OCI-LY3 (cell line): ENCODE results near the gene PSENEN.

Experiments used
- H2AFZ ChIP-seq: fragments of 200-600, 300-600 bp; shearing (Covaris generic); 2 replicates; pipeline ENCODE4 v1.6.0; 2014; ENCODE audit warnings: antibody characterized with exemption, low read depth, low read length
- H3K27ac ChIP-seq: fragments of 200-600, 300-600 bp; sonication (generic); 2 replicates; pipeline ENCODE4 v1.5.1; 2014; ENCODE audit warnings: mild to moderate bottlenecking, low read length, moderate library complexity, mixed read lengths
- H3K27me3 ChIP-seq: fragments of 200-600, 300-600 bp; sonication (generic); 2 replicates; pipeline ENCODE4 v1.6.1; 2014; ENCODE audit warnings: low read depth, low read length, mixed read lengths
- H3K36me3 ChIP-seq: fragments of 200-600, 300-600 bp; sonication (generic); replicated peaks from 2 replicates; pipeline ENCODE3; 2014; ENCODE audit warnings: low read depth, low read length, mixed read lengths
- H3K4me1 ChIP-seq: fragments of 300-600, 200-600 bp; sonication (generic); 2 replicates; pipeline ENCODE4 v1.6.1; 2014; ENCODE audit warnings: low read length, mixed read lengths
- H3K4me2 ChIP-seq: fragments of 200-600, 300-600 bp; sonication (generic); 2 replicates; pipeline ENCODE4 v1.6.1; 2014; ENCODE audit warnings: low read length, mixed read lengths
- H3K4me3 ChIP-seq: fragments of 300-600, 200-600 bp; sonication (generic); 2 replicates; pipeline ENCODE4 v1.5.1; 2014; ENCODE audit warnings: antibody characterized with exemption, mild to moderate bottlenecking, low read length, moderate library complexity
- H3K79me2 ChIP-seq: fragments of 300-600, 200-600 bp; shearing (Covaris generic); 2 replicates; pipeline ENCODE4 v1.6.1; 2014; ENCODE audit warnings: mild to moderate bottlenecking, low read length, mixed read lengths
- H3K9ac ChIP-seq: fragments of 300-600, 200-600 bp; shearing (Covaris generic); 2 replicates; pipeline ENCODE4 v1.6.0; 2014; ENCODE audit warnings: mild to moderate bottlenecking, low read length, moderate library complexity
- H3K9me3 ChIP-seq: fragments of 200-600, 300-600 bp; shearing (Covaris generic); 2 replicates; pipeline ENCODE4 v1.6.1; 2014; ENCODE audit warnings: low read length, mixed read lengths; ENCODE audit not compliant: insufficient read depth
- H4K20me1 ChIP-seq: fragments of 200-600, 300-600 bp; sonication (generic); 2 replicates; pipeline ENCODE4 v1.6.1; 2016; ENCODE audit warnings: low read length, mixed read lengths; ENCODE audit not compliant: insufficient read depth
- EZH2phosphoT487 ChIP-seq: fragments of 200-600 bp; shearing (Covaris generic); IDR thresholded peaks from 2 replicates; pipeline ENCODE4 v1.6.1; 2018; ENCODE audit warnings: antibody characterized with exemption, mixed run types, low read depth
- TF ChIP-seq, protein P1 (sequence below): fragments of 200-600, 300-600 bp; sonication (generic); IDR thresholded peaks from 2 replicates; pipeline ENCODE4 v1.5.1; 2014; ENCODE audit warnings: antibody characterized with exemption, low read length, low read depth

The PSENEN gene

DNA sequence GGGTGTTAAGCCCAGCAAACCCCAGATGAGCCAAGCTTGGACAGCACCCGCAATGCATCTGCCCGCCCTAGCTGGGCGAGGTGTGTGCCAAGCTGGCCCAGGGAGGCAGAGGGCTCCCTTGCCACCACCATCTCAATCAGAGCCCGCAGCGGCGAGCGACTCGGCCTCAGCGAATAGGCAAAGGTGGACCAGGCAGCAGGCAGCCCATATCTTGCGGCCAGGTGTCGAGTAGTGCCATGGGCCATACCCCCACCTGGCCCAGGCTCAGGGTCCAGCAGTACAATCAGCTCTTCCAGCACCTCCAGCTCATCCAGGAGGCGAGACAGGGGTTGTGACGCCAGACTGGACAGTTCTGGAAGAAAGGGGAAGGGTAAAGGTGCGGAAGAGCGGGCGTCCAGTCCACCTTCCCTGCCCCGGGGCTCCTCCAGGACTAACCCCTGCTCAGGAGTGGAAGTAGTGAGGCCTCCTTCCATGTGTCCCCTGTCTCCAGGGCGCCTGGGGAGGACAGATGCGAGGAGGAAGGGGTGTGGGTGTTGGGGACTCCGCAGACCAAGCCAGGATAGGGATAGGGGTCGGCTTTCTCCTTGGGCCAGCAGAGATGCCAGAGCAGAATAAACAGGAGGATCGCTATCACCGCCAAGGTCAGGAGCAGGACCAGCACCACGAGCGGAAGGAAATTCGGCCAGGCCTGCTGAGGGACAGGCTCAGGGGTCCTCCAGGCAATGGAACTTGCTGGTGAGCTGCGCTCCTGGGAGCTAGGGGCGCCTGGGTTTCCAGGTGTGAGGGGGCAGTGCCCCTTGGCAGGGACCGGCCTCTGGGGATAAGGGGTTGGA is 6.0 kb upstream of the PSENEN start:
- H3K9me3 ChIP-seq = no peaks in the 10 kb centered on the region
- H4K20me1 ChIP-seq = peaks cover 9% of the 10 kb centered on the region; the same call in 1 of the 2 replicates
- no peak overlapping the region for H3K27ac ChIP-seq
- peaks cover 32% of the 10 kb centered on the region for H3K4me1 ChIP-seq
- H3K4me3 ChIP-seq = peak overlapping the region; percentile 82
- H3K9ac ChIP-seq = peak overlapping the region; percentile 63; the same call in 1 of the 2 replicates
- TF ChIP-seq, protein P1, sequence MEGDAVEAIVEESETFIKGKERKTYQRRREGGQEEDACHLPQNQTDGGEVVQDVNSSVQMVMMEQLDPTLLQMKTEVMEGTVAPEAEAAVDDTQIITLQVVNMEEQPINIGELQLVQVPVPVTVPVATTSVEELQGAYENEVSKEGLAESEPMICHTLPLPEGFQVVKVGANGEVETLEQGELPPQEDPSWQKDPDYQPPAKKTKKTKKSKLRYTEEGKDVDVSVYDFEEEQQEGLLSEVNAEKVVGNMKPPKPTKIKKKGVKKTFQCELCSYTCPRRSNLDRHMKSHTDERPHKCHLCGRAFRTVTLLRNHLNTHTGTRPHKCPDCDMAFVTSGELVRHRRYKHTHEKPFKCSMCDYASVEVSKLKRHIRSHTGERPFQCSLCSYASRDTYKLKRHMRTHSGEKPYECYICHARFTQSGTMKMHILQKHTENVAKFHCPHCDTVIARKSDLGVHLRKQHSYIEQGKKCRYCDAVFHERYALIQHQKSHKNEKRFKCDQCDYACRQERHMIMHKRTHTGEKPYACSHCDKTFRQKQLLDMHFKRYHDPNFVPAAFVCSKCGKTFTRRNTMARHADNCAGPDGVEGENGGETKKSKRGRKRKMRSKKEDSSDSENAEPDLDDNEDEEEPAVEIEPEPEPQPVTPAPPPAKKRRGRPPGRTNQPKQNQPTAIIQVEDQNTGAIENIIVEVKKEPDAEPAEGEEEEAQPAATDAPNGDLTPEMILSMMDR = no peak
- TF ChIP-seq EZH2phosphoT487 = no peak
- no peaks in the 10 kb centered on the region for H3K27me3 ChIP-seq
- H2AFZ ChIP-seq = no peak overlapping the region
- peak overlapping the region; percentile 82 for H3K4me2 ChIP-seq
- H3K36me3 ChIP-seq = peaks cover 34% of the 10 kb centered on the region
- H3K79me2 ChIP-seq = peaks cover 2% of the 10 kb centered on the region; the same call in 1 of the 2 replicates

DNA sequence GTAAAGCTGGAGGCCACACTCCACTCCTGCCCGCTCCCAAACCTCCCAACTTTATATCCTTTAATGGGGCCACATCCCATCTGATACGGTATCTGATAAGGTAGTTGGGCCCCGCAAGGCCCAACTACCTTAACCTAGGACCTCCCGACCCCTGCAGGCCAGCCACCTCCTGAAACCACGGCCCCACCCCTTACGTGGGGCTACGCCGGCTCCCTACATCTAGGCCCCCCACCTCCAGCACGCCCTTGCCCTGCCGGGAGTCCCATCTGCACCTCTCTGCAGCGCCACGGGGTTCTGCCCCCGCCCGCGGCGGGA is 5.4 kb upstream of the PSENEN start:
- peak overlapping the region; percentile 82 for H3K4me3 ChIP-seq
- H3K27ac ChIP-seq = peak overlapping the region; percentile 29
- H4K20me1 ChIP-seq = peaks cover 9% of the 10 kb centered on the region; the same call in 1 of the 2 replicates
- TF ChIP-seq EZH2phosphoT487 = no peak
- TF ChIP-seq, protein P1 = no peak
- H3K9me3 ChIP-seq = no peaks in the 10 kb centered on the region
- H3K9ac ChIP-seq = peak overlapping the region; percentile 63
- H3K79me2 ChIP-seq = peaks cover 2% of the 10 kb centered on the region; the same call in 1 of the 2 replicates
- peak overlapping the region; percentile 82 for H3K4me2 ChIP-seq
- peaks cover 30% of the 10 kb centered on the region for H3K36me3 ChIP-seq
- no peaks in the 10 kb centered on the region for H3K27me3 ChIP-seq
- H3K4me1 ChIP-seq = peaks cover 32% of the 10 kb centered on the region
- no peak overlapping the region for H2AFZ ChIP-seq

DNA sequence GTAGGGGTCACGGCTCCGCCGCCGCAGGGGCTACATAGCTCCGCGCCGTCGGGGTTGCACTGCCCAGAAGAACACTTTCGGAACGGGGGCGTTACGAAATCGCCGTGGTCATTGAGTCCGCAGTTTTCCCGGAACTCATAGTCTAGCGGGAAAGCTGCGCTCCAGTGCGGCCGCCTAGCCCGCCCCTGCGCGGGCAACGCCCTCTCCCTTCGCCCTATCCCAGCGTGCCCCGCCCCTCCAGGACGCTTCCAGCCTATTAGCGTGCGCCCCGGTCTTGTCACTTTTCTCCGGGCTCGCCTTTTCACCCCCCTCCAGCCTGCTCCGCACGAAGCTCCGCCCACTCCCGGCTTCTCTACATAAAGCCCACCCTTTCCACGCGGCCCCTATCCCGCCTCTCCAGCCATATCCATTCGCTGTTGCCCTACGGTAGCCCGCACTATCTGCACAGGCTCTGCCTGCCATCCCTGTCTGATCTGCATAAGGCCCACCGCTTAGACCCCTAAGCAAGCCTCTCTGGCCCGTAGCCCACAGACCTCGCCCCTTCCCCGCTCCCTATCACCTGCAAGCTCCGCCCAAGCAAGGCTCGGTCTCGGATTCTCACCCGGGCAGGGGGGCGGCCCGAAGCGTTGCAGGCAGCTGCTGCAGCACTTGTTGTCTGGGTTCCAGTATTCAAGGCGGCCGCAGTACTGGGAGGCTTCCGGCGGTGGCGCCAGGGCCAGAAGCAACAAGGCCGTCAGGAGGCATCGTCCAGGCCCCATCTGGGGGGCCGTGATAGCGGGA is 4.8 kb upstream of the PSENEN start:
- peaks cover 32% of the 10 kb centered on the region for H3K4me1 ChIP-seq

More for the DNA sequence above, 4.8 kb upstream of the PSENEN start:
- Histone ChIP-seq H4K20me1 (peaks cover 9% of the 10 kb centered on the region; the same call in 1 of the 2 replicates), H3K9ac (peak overlapping the region; percentile 77), H3K27ac (peak overlapping the region; percentile 91), H3K4me2 (peak overlapping the region; percentile 82), H3K27me3 (no peaks in the 10 kb centered on the region), H3K9me3 (no peaks in the 10 kb centered on the region), H2AFZ (peak overlapping the region; percentile 33; the same call in 1 of the 2 replicates), H3K79me2 (peaks cover 3% of the 10 kb centered on the region; the same call in 1 of the 2 replicates), H3K4me3 (peak overlapping the region; percentile 82), H3K36me3 (peaks cover 25% of the 10 kb centered on the region)
- TF ChIP-seq, protein P1 = peak; percentile 40
- TF ChIP-seq EZH2phosphoT487 = no peak
